ENCODE measurements around the gene TWNK.

GRCh38 chr10:101002456-101002855 is 15.1 kb downstream of the TWNK start:
- no peak for TF ChIP-seq CTCF (IDR thresholded peaks at IDR 0.05 in 8 of 11, conservative IDR thresholded peaks at IDR 0.05 in 3 of 11)
- no peak for TF ChIP-seq POLR2A (IDR thresholded peaks at IDR 0.05)
- peak in 1 of 3 donors; percentile 31 for TF ChIP-seq POLR2AphosphoS5 (IDR thresholded peaks at IDR 0.05)
